KBM-7 (cell line): ENCODE results near the gene POLE2.
"Not testable (repeated sequence)": the region's sequence is repeated elsewhere in the genome, so short reads cannot be mapped to it uniquely, and the experiment has no call there.

Source experiments
- DNase-seq: peaks from one replicate; pipeline ENCODE4 v3.0.0-alpha.2; 2015
- in situ Hi-C: fragments of 300-500 bp; cut with MboI; formaldehyde crosslinking; loops from 2 replicates; pipeline ENCODE4 v1.14.3; 2020; ENCODE audit warnings: low sequenced_read_pairs, low pct_unique_long_range_greater_than_20kb, mixed read lengths

The POLE2 gene

GRCh38 chr14:49687942-49688700 is at the start of gene POLE2:
Gene POLE2, minus strand, starts transcription at chr14:49688214. Its CDS starts 11 bp downstream, at chr14:49688203.
- in situ Hi-C loops = no loop called here
- peak; percentile 83 for DNase-seq

- DNase-seq, in situ Hi-C loops: not testable (repeated sequence)
Measured at GRCh38 chr14:49735669-49736068, 47.7 kb upstream of the POLE2 start.

- DNase-seq = peak; percentile 23
- in situ Hi-C loops = no loop called here
Measured at GRCh38 chr14:49733836-49734235, 45.8 kb upstream of the POLE2 start.

GRCh38 chr14:49732896-49733295 is 44.9 kb upstream of the POLE2 start:
- DNase-seq = no peak

GRCh38 chr14:49727171-49727570 is 39.2 kb upstream of the POLE2 start:
- in situ Hi-C loops = no loop called here
- DNase-seq = no peak

More at GRCh38 chr14:49732896-49733295, 44.9 kb upstream of the POLE2 start:
- in situ Hi-C loops = no loop called here

GRCh38 chr14:49721733-49722435 is 33.9 kb upstream of the POLE2 start:
- DNase-seq, in situ Hi-C loops: not testable (repeated sequence)

- in situ Hi-C loops = no loop called here
- DNase-seq = no peak
Measured at GRCh38 chr14:49720744-49721143, 32.7 kb upstream of the POLE2 start.

- in situ Hi-C loops, DNase-seq: not testable (repeated sequence)
Measured at GRCh38 chr14:49710993-49711392, 23.0 kb upstream of the POLE2 start.

GRCh38 chr14:49704471-49704870 is 16.5 kb upstream of the POLE2 start:
- DNase-seq, in situ Hi-C loops: not testable (repeated sequence)

GRCh38 chr14:49703965-49704364 is 16.0 kb upstream of the POLE2 start:
- DNase-seq = no peak

GRCh38 chr14:49702725-49703124 is 14.7 kb upstream of the POLE2 start:
- in situ Hi-C loops = no loop called here

More at GRCh38 chr14:49703965-49704364, 16.0 kb upstream of the POLE2 start:
- in situ Hi-C loops = no loop called here

GRCh38 chr14:49693735-49694124 is 5.7 kb upstream of the POLE2 start:
- DNase-seq, in situ Hi-C loops: not testable (repeated sequence)

More at GRCh38 chr14:49702725-49703124, 14.7 kb upstream of the POLE2 start:
- no peak for DNase-seq

- in situ Hi-C loops = no loop called here
- peak; percentile 72 for DNase-seq
Measured at GRCh38 chr14:49692811-49693734, 5.1 kb upstream of the POLE2 start, which contains the start of gene KLHDC1. Gene KLHDC1, plus strand, starts transcription at chr14:49693120. Its CDS starts 75 bp downstream, at chr14:49693195.

GRCh38 chr14:49692193-49692757 is 4.3 kb upstream of the POLE2 start:
- no peak for DNase-seq
- in situ Hi-C loops = no loop called here

GRCh38 chr14:49691031-49691430 is 3.0 kb upstream of the POLE2 start:
- DNase-seq = peak; percentile 57
- in situ Hi-C loops = no loop called here

- in situ Hi-C loops = no loop called here
- DNase-seq = no peak
Measured at GRCh38 chr14:49688701-49689030, 652 bp upstream of the POLE2 start.

GRCh38 chr14:49686425-49686824 is 1.6 kb downstream of the POLE2 start:
- in situ Hi-C loops = no loop called here
- no peak for DNase-seq

GRCh38 chr14:49679271-49679670 is 8.7 kb downstream of the POLE2 start:
- no peak for DNase-seq
- in situ Hi-C loops = no loop called here

GRCh38 chr14:49677643-49678042 is 10.4 kb downstream of the POLE2 start:
- in situ Hi-C loops = no loop called here
- DNase-seq = no peak
